Heart left ventricle (tissue), 13 donors: ENCODE measurements around the gene SMIM11.
"Not testable (repeated sequence)": the region's sequence is repeated elsewhere in the genome, so short reads cannot be mapped to it uniquely, and the experiment has no call there.

Experiments
- CTCF ChIP-seq, 12 donors: fragments of 200-600 bp; sonication (generic) in 4 of 12; IDR thresholded peaks; one replicate each; pipeline versions ENCODE4 v1.5.0 to v1.8.0; 2018 to 2022; ENCODE audit warnings: antibody characterized with exemption in 12 of 12, mild to moderate bottlenecking in 5 of 12
- POLR2A ChIP-seq, 2 donors: fragments of 450-650 bp; IDR thresholded peaks; one replicate each; pipeline ENCODE4 v1.6.1; 2017; ENCODE audit warnings: antibody characterized with exemption in 2 of 2, mild to moderate bottlenecking in 2 of 2, moderate library complexity in 2 of 2
- donor health status: ischemic (EF 13 %, LVEDD 7.1; RV severe dilation, severe dysfunction).
- donor health status: DM: no; HTN: yes; CAD: no.
- donor health status: DM: no; HTN: no; CAD: no.
- donor health status: ischemic (EF 25% LVEDD 6.9; RV normal size, moderate dysfunction).
- donor health status: ischemic (EF 25% LVEDD 5.7; RV mildly dilated, moderate dysfunction).
- donor health status: ischemic (EF 35%, LVEDD 5.7; RV mildly dilated, moderate dysfunction).
- donor health status: nonischemic (EF 11% LVEDD 7.7; RV severe dilation, severe dysfunction).
- donor health status: DM: yes; HTN: yes; CAD: no.
- donor health status: PGD.
- donor health status: ischemic (EF 29% LVEDD 5.4; RV normal size, mild dysfunction).
- donor health status: nonischemic (EF 23%, LVEDD 6.1; RV moderate dilation, normal function).

GRCh38 chr21:34406102-34406501, 30.8 kb downstream of the SMIM11 start:
- not testable (repeated sequence) for TF ChIP-seq CTCF, POLR2A (IDR thresholded peaks at IDR 0.05)
